RWPE2 (cell line): ENCODE results near the gene DCP1A.

Experiments used
- ATAC-seq: fragments of 200-7000 bp; cut with Tn5 transposase; 3 replicates; pipeline ENCODE4 v1.9.1; 2021; ENCODE audit warnings: low read depth
- DNase-seq: peaks from one replicate; pipeline ENCODE4 v3.0.0-alpha.2; 2020; ENCODE audit warnings: low spot score
- H3K27ac ChIP-seq: fragments of 450-650 bp; 2 replicates; pipeline ENCODE4 v1.5.1; 2017; ENCODE audit warnings: mild to moderate bottlenecking; ENCODE audit not compliant: poor library complexity, severe bottlenecking
- H3K27me3 ChIP-seq: fragments of 250-450 bp; sonication (Bioruptor Pico); 2 replicates; pipeline ENCODE4 v1.5.1; 2021; ENCODE audit warnings: mild to moderate bottlenecking, moderate library complexity; ENCODE audit not compliant: insufficient read depth, poor library complexity, severe bottlenecking
- H3K36me3 ChIP-seq: fragments of 250-450 bp; sonication (Bioruptor Pico); 2 replicates; pipeline ENCODE4 v1.5.1; 2020; ENCODE audit warnings: low read depth, mild to moderate bottlenecking, moderate library complexity
- H3K4me1 ChIP-seq: fragments of 250-450 bp; sonication (Bioruptor Pico); 2 replicates; pipeline ENCODE4 v1.5.1; 2021; ENCODE audit warnings: mild to moderate bottlenecking, moderate library complexity; ENCODE audit not compliant: insufficient read depth, poor library complexity, severe bottlenecking
- H3K4me3 ChIP-seq: fragments of 250-450 bp; sonication (Bioruptor Pico); 2 replicates; pipeline ENCODE4 v1.5.1; 2021; ENCODE audit warnings: mild to moderate bottlenecking, moderate library complexity; ENCODE audit not compliant: severe bottlenecking
- H3K9me3 ChIP-seq: fragments of 250-450 bp; sonication (Bioruptor Pico); 2 replicates; pipeline ENCODE4 v1.5.1; 2021; ENCODE audit warnings: mild to moderate bottlenecking, moderate library complexity; ENCODE audit not compliant: severe bottlenecking
- TF ChIP-seq, protein P1 (sequence below): fragments of 450-650 bp; IDR thresholded peaks from one replicate; pipeline ENCODE4 v1.5.1; 2017; ENCODE audit warnings: mild to moderate bottlenecking, moderate library complexity; ENCODE audit not compliant: poor library complexity, severe bottlenecking

DCP1A gene

DNA sequence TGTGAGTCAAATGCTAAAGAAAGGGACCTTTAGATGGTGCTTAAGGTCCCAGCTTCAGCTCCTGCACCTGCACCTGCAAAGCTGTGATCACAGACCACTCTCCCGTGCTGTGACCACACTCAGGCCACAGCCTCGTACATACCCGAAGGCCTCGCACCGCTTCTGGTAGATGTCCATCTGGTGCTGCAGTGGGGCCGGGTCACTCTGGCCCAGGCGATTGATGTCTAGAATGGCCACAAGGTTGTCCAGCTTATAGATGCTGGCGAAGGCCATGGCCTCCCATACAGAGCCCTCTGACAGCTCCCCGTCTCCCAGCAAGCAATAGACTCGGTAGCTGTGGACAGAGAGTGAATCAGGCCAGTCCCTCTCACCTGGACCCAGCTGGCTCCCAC is 112.5 kb downstream of the DCP1A start:
- no peaks in the 10 kb centered on the region for H3K9me3 ChIP-seq
- ATAC-seq (no peak), DNase-seq (peak; percentile 34)
- H3K36me3 ChIP-seq = peaks cover 95% of the 10 kb centered on the region
- no peak overlapping the region for H3K4me3 ChIP-seq
- no peaks in the 10 kb centered on the region for H3K27me3 ChIP-seq
- H3K27ac ChIP-seq = peak overlapping the region; percentile 79
- peaks cover 33% of the 10 kb centered on the region for H3K4me1 ChIP-seq
- TF ChIP-seq, protein P1, sequence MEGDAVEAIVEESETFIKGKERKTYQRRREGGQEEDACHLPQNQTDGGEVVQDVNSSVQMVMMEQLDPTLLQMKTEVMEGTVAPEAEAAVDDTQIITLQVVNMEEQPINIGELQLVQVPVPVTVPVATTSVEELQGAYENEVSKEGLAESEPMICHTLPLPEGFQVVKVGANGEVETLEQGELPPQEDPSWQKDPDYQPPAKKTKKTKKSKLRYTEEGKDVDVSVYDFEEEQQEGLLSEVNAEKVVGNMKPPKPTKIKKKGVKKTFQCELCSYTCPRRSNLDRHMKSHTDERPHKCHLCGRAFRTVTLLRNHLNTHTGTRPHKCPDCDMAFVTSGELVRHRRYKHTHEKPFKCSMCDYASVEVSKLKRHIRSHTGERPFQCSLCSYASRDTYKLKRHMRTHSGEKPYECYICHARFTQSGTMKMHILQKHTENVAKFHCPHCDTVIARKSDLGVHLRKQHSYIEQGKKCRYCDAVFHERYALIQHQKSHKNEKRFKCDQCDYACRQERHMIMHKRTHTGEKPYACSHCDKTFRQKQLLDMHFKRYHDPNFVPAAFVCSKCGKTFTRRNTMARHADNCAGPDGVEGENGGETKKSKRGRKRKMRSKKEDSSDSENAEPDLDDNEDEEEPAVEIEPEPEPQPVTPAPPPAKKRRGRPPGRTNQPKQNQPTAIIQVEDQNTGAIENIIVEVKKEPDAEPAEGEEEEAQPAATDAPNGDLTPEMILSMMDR = no peak

GRCh38 chr3:53234130-53234840 is 113.1 kb downstream of the DCP1A start:
- DNase-seq (peak; percentile 33), ATAC-seq (no peak)
- H3K27me3 ChIP-seq = no peaks in the 10 kb centered on the region
- H3K4me1 ChIP-seq = peaks cover 33% of the 10 kb centered on the region
- peak overlapping the region; percentile 4 for H3K27ac ChIP-seq
- H3K4me3 ChIP-seq = no peak overlapping the region
- peaks cover 96% of the 10 kb centered on the region for H3K36me3 ChIP-seq
- no peaks in the 10 kb centered on the region for H3K9me3 ChIP-seq
- TF ChIP-seq, protein P1 = no peak
